VCaP (cell line): ENCODE results near the gene C16orf96.

Experiments
- H3K27ac ChIP-seq: fragments of 450-650 bp; 2 replicates; pipeline ENCODE4 v1.5.1; 2017
- CTCF ChIP-seq: fragments of 450-650 bp; conservative IDR thresholded peaks from 2 replicates; pipeline ENCODE4 v1.5.1; 2017; ENCODE audit warnings: mild to moderate bottlenecking, moderate library complexity

Gene C16orf96

GRCh38 chr16:4525634-4526277, 30.4 kb upstream of the C16orf96 start:
- H3K27ac ChIP-seq = no peak overlapping the region
- no peak for TF ChIP-seq CTCF

DNA sequence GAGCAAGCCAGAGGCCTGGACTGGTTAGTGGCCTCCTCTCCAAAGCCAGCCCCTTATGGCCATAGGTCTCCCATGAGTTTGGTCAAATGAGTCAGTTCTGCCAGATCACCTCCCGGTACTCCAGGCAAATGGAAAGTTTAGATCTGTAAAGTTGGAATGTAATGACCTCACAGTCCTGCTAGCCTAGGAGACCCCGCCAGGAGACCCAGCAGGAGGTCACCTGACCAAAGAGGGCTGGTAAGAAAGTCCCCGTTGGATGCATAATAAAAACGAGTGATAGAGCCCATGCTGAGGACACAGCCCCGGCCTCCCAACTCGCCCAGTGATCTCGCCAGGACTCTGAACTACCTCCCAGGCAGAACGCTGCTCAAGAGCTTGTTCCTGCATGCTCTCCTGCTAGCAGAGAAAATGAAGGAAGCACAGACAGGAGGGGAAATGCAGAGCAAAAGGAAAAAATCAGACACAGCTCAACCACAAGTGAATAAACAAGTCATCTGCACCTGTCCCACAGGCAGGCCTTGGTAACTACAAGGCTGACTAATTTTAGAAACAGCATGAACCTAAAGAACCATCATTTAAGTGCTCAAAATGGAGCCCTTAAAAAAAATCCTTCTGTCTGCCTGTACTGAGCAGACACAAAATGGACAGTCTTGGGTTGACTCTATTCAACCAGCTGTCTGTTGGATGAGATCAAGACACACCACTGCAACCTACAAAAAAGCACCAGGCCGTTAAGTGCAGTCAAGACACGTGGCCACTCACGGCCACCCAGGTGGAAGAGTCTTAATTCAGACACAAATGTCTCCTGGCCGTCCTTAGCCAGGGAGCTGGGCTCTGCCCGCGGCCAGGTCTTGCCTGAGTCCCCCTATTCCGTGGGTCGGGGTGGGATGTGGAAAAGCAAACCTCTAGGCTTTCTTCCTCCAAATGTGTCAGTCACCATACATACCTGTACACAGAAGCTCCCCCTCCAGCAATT, 26.8 kb upstream of the C16orf96 start:
- no peak overlapping the region for H3K27ac ChIP-seq
- TF ChIP-seq CTCF = no peak

DNA sequence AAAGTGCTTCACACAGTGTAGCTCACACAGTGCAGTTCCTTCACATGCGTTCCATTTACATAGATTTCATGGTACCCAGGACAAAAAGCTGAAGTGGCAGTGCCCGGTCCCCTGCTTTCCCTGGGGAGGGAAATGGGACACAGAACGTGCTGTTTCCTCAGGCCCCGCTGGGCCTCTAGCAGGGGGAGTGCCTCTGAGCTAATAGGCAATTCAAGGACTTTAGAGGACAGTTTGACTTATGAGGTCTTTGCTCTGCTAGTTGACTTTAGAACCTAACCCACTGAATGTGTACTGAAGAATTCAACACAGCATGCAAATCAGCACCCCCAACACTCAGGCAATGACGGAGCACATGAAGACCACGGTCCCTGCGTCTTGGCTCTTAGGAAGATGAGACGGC, 24.3 kb upstream of the C16orf96 start:
- H3K27ac ChIP-seq = no peak overlapping the region

DNA sequence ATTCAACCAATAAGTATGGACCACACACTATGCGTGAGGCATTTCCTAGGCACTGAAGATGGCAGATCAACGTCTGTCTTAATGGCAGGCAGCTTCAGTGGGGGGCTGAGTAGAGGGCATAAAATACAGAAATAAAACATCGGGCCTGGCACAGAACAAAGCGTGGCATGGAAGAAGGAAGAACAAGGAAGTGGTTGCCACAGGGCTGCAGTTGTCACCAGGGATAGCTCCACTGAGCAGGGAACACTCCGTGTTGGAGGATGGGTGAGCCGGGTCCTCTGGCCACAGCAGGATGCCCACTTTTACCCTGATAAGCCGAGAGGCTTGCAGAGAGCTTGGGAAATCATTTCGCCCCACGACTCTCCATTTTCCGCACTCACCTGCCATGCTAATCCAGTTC, 23.9 kb upstream of the C16orf96 start:
- H3K27ac ChIP-seq = no peak overlapping the region
- no peak for TF ChIP-seq CTCF

More for the DNA sequence above, 24.3 kb upstream of the C16orf96 start:
- TF ChIP-seq CTCF = no peak

- TF ChIP-seq CTCF = no peak
- no peak overlapping the region for H3K27ac ChIP-seq
These were observed 22.6 kb upstream of the C16orf96 start for GRCh38 chr16:4533490-4533889.

GRCh38 chr16:4534151-4534790, 21.9 kb upstream of the C16orf96 start:
- no peak for TF ChIP-seq CTCF
- H3K27ac ChIP-seq = no peak overlapping the region

GRCh38 chr16:4535627-4536108, 20.5 kb upstream of the C16orf96 start:
- TF ChIP-seq CTCF = no peak

More at GRCh38 chr16:4535627-4536108, 20.5 kb upstream of the C16orf96 start:
- H3K27ac ChIP-seq = no peak overlapping the region
